WTC11 (cell line): ENCODE data around the gene CBFA2T2.

Experiments
- ESRRA ChIP-seq: sonication (generic); formaldehyde crosslinking; IDR thresholded peaks from 2 replicates; pipeline ENCODE4 v1.8.1; 2022; ENCODE audit warnings: mild to moderate bottlenecking, missing genetic modification reagents, borderline replicate concordance
- ETV6 ChIP-seq: sonication (generic); formaldehyde crosslinking; IDR thresholded peaks from 2 replicates; pipeline ENCODE4 v1.8.1; 2022; ENCODE audit warnings: mild to moderate bottlenecking, missing genetic modification reagents
- GABPB1 ChIP-seq: sonication (generic); formaldehyde crosslinking; IDR thresholded peaks from 2 replicates; pipeline ENCODE4 v1.8.1; 2023; ENCODE audit warnings: mild to moderate bottlenecking, missing genetic modification reagents
- NFYB ChIP-seq: sonication (generic); formaldehyde crosslinking; conservative IDR thresholded peaks from 2 replicates; pipeline ENCODE4 v1.8.0; 2022; ENCODE audit warnings: low read depth, missing genetic modification reagents
- NR1H2 ChIP-seq: sonication (generic); formaldehyde crosslinking; IDR thresholded peaks from 2 replicates; pipeline ENCODE4 v1.9.0; 2021; ENCODE audit warnings: mild to moderate bottlenecking, moderate library complexity, missing genetic modification reagents
- SMAD3 ChIP-seq: sonication (generic); formaldehyde crosslinking; IDR thresholded peaks from 2 replicates; pipeline ENCODE4 v1.8.0; 2022; ENCODE audit warnings: missing genetic modification reagents, mild to moderate bottlenecking, borderline replicate concordance
- TCF7 ChIP-seq: sonication (generic); formaldehyde crosslinking; IDR thresholded peaks from 2 replicates; pipeline ENCODE4 v1.8.0; 2022; ENCODE audit warnings: mild to moderate bottlenecking, low read depth, missing genetic modification reagents, moderate library complexity
- ZBTB21 ChIP-seq: sonication (generic); formaldehyde crosslinking; IDR thresholded peaks from 2 replicates; pipeline ENCODE4 v1.8.1; 2023; ENCODE audit warnings: mild to moderate bottlenecking, missing genetic modification reagents, borderline replicate concordance
- ZNF263 ChIP-seq: sonication (generic); formaldehyde crosslinking; IDR thresholded peaks from 2 replicates; pipeline ENCODE4 v1.8.1; 2022; ENCODE audit warnings: low read depth, mild to moderate bottlenecking, moderate library complexity, missing genetic modification reagents
- TF ChIP-seq, protein P1 (sequence below): fragments of 200-600 bp; IDR thresholded peaks from 2 replicates; pipeline ENCODE4 v1.8.0; 2022; ENCODE audit warnings: antibody characterized with exemption
- TF ChIP-seq, protein P2 (sequence below): fragments of 250-450 bp; sonication (Bioruptor Pico); conservative IDR thresholded peaks from 2 replicates; pipeline ENCODE4 v1.9.0; 2021; ENCODE audit warnings: mild to moderate bottlenecking
- TF ChIP-seq, protein P3 (sequence below): sonication (generic); formaldehyde crosslinking; IDR thresholded peaks from 2 replicates; pipeline ENCODE4 v1.8.1; 2022; ENCODE audit warnings: mild to moderate bottlenecking, missing genetic modification reagents, moderate library complexity, borderline replicate concordance
- TF ChIP-seq, protein P4 (sequence below): sonication (generic); formaldehyde crosslinking; IDR thresholded peaks from 2 replicates; pipeline ENCODE4 v1.8.1; 2023; ENCODE audit warnings: mild to moderate bottlenecking, missing genetic modification reagents, moderate library complexity
- TF ChIP-seq, protein P5 (sequence below): sonication (generic); formaldehyde crosslinking; IDR thresholded peaks from 2 replicates; pipeline ENCODE4 v1.8.1; 2022; ENCODE audit warnings: missing genetic modification reagents, borderline replicate concordance

DNA sequence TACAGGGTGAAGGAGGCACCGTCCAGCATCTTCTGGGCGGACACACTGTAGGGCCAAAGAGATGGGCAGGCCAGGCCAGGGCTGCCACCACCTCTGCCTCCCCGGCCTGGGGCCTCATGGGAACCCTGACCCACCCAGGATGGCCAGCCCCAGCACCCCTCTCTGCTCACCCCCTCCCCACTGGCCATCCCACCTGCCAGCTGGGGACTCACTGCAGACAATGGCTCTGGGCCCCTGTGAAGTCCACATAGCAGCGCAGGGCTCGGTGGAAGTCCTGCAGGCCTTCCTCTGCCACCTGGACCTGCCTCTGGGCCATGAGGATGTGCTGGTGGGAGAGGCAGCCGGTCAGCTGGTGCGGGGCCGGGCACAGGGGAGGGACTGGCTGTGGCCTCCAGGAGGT, 168.6 kb downstream of the CBFA2T2 start:
- TF ChIP-seq, protein P1, sequence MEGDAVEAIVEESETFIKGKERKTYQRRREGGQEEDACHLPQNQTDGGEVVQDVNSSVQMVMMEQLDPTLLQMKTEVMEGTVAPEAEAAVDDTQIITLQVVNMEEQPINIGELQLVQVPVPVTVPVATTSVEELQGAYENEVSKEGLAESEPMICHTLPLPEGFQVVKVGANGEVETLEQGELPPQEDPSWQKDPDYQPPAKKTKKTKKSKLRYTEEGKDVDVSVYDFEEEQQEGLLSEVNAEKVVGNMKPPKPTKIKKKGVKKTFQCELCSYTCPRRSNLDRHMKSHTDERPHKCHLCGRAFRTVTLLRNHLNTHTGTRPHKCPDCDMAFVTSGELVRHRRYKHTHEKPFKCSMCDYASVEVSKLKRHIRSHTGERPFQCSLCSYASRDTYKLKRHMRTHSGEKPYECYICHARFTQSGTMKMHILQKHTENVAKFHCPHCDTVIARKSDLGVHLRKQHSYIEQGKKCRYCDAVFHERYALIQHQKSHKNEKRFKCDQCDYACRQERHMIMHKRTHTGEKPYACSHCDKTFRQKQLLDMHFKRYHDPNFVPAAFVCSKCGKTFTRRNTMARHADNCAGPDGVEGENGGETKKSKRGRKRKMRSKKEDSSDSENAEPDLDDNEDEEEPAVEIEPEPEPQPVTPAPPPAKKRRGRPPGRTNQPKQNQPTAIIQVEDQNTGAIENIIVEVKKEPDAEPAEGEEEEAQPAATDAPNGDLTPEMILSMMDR, result no peak
- no peak for TF ChIP-seq ETV6 (CRISPR knock-in tag)
- TF ChIP-seq GABPB1 (CRISPR knock-in tag), result no peak
- TF ChIP-seq, protein P2, sequence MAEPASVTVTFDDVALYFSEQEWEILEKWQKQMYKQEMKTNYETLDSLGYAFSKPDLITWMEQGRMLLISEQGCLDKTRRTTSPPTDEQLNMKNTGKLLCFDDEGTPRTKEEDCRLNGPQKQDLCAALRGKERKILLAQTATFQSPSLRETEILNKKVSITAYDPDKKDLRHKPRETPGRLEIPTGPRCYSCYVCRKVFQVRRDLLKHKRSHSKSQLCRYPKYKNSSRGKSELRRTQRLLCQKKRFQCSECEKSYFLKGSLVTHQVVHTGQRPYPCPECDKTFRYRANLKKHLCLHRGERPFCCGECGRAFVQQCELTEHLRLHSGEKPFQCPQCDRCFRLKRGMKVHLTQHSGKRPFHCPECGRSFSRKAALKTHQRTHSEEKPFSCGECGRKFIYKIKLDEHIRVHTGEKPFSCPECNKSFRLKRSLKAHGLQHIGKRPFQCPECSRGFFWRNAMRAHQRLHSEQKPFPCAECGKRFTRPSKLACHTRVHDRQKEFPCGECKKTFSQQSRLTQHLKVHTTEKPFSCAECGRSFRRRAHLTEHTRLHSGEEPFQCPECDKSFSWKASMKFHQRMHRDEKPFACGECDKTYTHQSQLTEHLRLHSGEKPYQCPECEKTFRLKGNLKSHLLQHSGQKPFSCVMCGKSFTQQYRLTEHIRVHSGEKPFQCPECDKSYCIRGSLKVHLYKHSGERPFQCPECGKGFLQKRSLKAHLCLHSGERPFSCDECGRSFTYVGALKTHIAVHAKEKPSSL (CRISPR knock-in tag), result no peak
- TF ChIP-seq, protein P3, sequence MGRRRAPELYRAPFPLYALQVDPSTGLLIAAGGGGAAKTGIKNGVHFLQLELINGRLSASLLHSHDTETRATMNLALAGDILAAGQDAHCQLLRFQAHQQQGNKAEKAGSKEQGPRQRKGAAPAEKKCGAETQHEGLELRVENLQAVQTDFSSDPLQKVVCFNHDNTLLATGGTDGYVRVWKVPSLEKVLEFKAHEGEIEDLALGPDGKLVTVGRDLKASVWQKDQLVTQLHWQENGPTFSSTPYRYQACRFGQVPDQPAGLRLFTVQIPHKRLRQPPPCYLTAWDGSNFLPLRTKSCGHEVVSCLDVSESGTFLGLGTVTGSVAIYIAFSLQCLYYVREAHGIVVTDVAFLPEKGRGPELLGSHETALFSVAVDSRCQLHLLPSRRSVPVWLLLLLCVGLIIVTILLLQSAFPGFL (CRISPR knock-in tag), result no peak
- no peak for TF ChIP-seq NFYB
- TF ChIP-seq ESRRA (CRISPR knock-in tag), result no peak
- TF ChIP-seq, protein P4, sequence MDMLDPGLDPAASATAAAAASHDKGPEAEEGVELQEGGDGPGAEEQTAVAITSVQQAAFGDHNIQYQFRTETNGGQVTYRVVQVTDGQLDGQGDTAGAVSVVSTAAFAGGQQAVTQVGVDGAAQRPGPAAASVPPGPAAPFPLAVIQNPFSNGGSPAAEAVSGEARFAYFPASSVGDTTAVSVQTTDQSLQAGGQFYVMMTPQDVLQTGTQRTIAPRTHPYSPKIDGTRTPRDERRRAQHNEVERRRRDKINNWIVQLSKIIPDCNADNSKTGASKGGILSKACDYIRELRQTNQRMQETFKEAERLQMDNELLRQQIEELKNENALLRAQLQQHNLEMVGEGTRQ (CRISPR knock-in tag), result no peak
- no peak for TF ChIP-seq SMAD3
- no peak for TF ChIP-seq NR1H2
- no peak for TF ChIP-seq ZBTB21
- no peak for TF ChIP-seq ZNF263 (CRISPR knock-in tag)
- TF ChIP-seq, protein P5, sequence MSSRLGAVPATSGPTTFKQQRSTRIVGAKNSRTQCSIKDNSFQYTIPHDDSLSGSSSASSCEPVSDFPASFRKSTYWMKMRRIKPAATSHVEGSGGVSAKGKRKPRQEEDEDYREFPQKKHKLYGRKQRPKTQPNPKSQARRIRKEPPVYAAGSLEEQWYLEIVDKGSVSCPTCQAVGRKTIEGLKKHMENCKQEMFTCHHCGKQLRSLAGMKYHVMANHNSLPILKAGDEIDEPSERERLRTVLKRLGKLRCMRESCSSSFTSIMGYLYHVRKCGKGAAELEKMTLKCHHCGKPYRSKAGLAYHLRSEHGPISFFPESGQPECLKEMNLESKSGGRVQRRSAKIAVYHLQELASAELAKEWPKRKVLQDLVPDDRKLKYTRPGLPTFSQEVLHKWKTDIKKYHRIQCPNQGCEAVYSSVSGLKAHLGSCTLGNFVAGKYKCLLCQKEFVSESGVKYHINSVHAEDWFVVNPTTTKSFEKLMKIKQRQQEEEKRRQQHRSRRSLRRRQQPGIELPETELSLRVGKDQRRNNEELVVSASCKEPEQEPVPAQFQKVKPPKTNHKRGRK (CRISPR knock-in tag), result no peak
- TF ChIP-seq TCF7 (CRISPR knock-in tag), result no peak
